Measurements from ENCODE around the gene BDKRB1. TPM values are rescaled to one million over a fixed set of nuclear protein-coding genes. Genes with fewer than 3 reads are reported as not detected.
"Not testable (repeated sequence)": the region's sequence is repeated elsewhere in the genome, so short reads cannot be mapped to it uniquely, and the experiment has no call there.

Gene BDKRB1
- total RNA-seq, 1 donor, result 0.10 TPM

DNA sequence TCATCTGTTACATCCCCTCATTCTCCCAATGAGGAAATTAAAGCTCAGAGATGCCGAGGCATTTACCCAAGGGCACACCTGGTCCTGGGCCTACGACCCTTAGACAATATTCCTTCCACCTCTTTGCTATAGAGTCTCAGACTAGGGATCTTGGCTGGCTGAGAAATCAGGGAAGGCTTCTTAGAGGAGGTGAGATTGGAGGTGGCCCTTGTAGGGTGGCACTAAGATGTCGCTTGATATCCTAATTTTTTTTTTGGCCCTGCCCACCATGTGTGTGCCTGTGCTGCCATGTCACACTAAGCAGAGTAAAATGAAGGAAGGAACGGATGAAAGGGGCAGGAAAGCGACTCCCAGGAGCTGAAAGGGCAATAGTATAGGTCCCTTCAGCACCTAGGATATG lies 30.8 kb upstream of the BDKRB1 start:
- no peak overlapping the region for H3K4me3 ChIP-seq (ENCODE audit: low read length)
- no peaks in the 10 kb centered on the region for H3K4me1 ChIP-seq (ENCODE audit: insufficient read depth, low read length)
- H3K27me3 ChIP-seq (ENCODE audit: insufficient read depth, low read length), result no peaks in the 10 kb centered on the region
- no peaks in the 10 kb centered on the region for H3K9me3 ChIP-seq (ENCODE audit: low read depth, low read length)

DNA sequence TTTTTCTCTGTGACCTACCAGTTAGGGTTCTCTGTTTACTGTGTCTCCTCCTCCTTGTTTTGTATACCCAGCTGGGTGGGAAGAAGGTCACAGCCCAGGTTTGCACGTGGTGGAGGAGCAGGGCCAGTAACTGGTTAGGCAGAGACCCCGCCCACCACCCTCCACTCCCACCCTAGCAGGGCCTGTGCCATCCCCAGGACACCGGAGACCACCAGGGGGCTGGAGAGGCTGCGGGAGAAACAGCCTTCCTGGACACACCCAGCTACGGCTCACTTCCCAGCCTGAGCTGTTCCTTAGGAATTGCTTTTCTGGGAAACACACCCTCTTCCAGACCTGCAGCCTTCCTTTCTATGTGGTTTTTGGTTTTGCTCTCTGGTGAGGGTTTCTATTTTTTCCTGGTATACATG lies 30.3 kb upstream of the BDKRB1 start:
- H3K4me1 ChIP-seq (ENCODE audit: insufficient read depth, low read length), result no peaks in the 10 kb centered on the region
- H3K27me3 ChIP-seq (ENCODE audit: insufficient read depth, low read length), result no peaks in the 10 kb centered on the region
- H3K4me3 ChIP-seq (ENCODE audit: low read length), result no peak overlapping the region
- H3K9me3 ChIP-seq (ENCODE audit: low read depth, low read length), result no peaks in the 10 kb centered on the region

DNA sequence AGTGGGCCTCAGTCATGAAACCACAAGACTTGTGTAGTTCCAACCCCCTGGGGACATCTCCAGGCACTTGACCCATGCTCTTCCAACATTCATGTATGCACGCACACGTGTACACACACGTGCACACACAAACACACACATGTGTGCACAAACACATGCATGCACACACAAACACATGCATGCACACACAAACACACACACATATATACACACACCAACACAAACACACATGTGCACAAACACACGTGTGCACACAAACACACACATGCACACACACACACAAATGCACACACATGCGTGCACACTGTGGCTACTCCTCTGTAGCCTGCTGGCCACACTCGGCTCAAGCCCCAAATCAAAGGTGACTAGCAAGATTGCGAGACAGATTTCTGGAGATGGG lies 28.6 kb upstream of the BDKRB1 start:
- H3K4me3 ChIP-seq (ENCODE audit: low read length), result no peak overlapping the region
- no peaks in the 10 kb centered on the region for H3K9me3 ChIP-seq (ENCODE audit: low read depth, low read length)
- no peaks in the 10 kb centered on the region for H3K27me3 ChIP-seq (ENCODE audit: insufficient read depth, low read length)
- H3K4me1 ChIP-seq (ENCODE audit: insufficient read depth, low read length), result no peaks in the 10 kb centered on the region

DNA sequence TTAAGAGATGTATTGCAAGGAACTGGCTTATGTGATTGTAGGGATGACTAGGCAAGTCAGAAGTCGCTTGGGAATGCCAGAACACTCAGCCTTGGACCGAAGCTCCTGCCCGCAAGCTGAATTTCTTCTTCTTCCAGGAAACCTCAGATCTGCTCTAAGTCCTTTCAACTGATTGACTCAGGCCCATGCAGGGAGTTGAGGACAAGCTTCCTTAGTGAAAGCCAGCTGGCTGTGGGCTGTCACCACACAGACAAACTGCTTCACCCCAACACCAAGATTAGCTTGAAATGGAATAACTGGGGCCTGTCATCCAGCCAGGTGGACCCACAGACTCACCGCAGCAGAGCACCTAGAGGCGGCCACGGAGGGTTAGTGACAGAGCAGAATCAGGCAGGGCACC lies 26.7 kb upstream of the BDKRB1 start:
- no peak overlapping the region for H3K4me3 ChIP-seq (ENCODE audit: low read length)
- H3K27me3 ChIP-seq (ENCODE audit: insufficient read depth, low read length), result no peaks in the 10 kb centered on the region
- no peaks in the 10 kb centered on the region for H3K9me3 ChIP-seq (ENCODE audit: low read depth, low read length)
- no peaks in the 10 kb centered on the region for H3K4me1 ChIP-seq (ENCODE audit: insufficient read depth, low read length)

DNA sequence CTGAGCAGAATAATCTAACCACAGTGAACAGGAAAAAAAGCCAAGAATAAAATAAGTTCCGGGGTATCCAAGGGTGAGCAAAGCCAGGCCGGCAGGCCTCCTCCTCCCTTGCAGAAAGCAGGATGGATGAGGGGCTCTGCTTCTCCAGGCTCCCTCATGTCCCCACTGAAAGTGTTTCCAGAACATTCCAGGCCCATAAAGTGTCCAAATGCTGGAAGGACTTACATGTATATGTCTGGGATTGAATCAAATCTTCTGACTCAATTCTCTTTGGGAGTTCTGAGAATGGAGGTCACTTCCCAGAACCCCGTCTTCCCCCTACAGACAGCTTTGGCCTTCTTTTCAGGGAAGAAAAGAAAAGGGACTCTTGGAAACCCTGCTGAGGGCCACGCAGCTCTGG lies 25.0 kb upstream of the BDKRB1 start:
- H3K4me1 ChIP-seq (ENCODE audit: insufficient read depth, low read length), result no peaks in the 10 kb centered on the region
- no peak overlapping the region for H3K4me3 ChIP-seq (ENCODE audit: low read length)
- no peaks in the 10 kb centered on the region for H3K27me3 ChIP-seq (ENCODE audit: insufficient read depth, low read length)
- H3K9me3 ChIP-seq (ENCODE audit: low read depth, low read length), result no peaks in the 10 kb centered on the region

DNA sequence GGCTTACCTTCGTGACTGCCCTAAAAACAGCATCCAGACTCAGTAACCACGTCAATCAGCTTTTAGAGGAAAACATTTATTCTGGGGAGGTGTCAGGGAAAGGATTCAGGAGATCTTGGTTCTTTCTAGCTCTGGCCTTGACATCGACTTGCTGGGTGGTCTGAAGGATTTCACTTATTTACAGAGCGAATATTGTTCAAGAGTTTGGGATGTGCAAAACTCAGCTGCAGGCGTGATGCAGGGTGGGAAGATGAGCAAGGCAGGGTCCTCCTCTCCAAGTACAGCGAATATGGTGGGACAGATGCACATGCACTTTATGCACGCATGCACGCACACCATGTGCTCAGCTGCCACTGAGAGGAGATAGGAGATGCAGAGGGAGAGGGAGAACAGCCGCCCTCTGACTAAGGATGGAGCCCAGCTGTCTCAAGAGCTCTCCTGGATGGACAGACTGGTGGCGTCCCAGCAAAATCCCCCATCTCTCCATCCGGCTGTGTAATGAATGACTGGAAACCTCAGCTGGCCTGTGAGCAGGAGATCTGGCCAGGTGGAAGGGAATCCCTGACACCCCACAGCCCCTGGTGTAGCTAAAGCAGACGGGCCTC lies 24.4 kb upstream of the BDKRB1 start:
- Histone ChIP-seq H3K9me3 (ENCODE audit: low read depth, low read length) (no peaks in the 10 kb centered on the region), H3K27me3 (ENCODE audit: insufficient read depth, low read length) (no peaks in the 10 kb centered on the region), H3K4me3 (ENCODE audit: low read length) (no peak overlapping the region), H3K4me1 (ENCODE audit: insufficient read depth, low read length) (no peaks in the 10 kb centered on the region)

DNA sequence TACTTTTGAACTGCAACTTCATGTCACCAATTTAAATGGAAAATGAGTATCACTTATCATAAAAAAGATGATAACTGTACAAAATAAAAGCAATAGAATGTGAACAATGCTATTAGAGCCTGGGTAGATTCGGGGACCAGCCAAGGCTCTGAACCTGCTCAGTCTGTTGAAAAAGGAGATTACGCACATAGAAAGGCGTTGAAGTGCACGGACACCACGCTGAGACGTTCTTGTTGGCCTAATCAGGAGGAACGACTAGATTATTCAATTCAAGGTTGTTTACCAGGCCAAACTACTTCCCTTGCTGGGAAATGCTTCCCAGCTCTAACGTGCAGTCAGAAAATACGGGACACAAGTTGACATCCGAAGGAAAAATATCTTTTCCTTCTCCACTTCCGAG lies 23.5 kb upstream of the BDKRB1 start:
- Histone ChIP-seq H3K4me1 (ENCODE audit: insufficient read depth, low read length) (no peaks in the 10 kb centered on the region), H3K9me3 (ENCODE audit: low read depth, low read length) (no peaks in the 10 kb centered on the region), H3K27me3 (ENCODE audit: insufficient read depth, low read length) (no peaks in the 10 kb centered on the region), H3K4me3 (ENCODE audit: low read length) (no peak overlapping the region)

DNA sequence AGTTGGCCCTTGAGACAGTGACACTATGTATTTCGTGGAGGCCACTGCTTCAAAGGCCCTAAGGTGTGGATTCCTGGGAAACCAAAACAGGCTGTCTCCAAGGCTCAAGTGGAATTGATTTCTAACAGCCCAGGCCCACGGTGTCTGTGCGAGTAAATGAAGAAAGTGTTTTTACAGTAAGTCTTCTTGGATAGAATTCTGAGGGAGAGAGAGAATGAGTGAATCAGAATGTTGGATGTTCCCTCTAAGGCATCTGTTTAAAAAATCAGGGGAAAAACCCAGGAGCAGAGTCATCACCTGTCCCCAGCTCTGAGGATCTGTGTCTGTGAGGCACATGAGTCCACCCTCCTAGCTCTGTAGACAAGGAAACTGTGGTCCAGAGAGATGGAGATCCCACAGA lies 22.3 kb upstream of the BDKRB1 start:
- no peaks in the 10 kb centered on the region for H3K4me1 ChIP-seq (ENCODE audit: insufficient read depth, low read length)
- H3K4me3 ChIP-seq (ENCODE audit: low read length), result no peak overlapping the region
- no peaks in the 10 kb centered on the region for H3K27me3 ChIP-seq (ENCODE audit: insufficient read depth, low read length)
- no peaks in the 10 kb centered on the region for H3K9me3 ChIP-seq (ENCODE audit: low read depth, low read length)

DNA sequence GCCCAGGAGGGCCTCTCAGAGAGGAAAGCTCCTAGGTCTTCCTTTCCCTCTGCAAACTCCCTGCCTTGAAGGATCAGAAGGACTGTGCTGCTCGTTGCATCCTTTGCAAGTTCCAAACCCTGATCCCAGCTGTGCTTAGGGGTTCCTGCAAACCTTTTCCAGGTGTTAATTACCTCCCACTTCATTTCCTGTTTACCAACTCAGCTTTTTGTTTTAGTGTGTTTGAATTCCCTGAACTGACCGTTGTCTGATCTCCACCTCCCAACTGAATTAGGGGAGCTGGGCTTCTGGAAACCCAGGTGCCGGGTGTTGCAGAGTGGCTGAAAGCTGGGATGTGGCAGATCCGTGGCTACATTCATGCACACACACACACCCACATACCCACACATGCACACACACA lies 20.6 kb upstream of the BDKRB1 start:
- Histone ChIP-seq H3K9me3 (ENCODE audit: low read depth, low read length) (no peaks in the 10 kb centered on the region), H3K27me3 (ENCODE audit: insufficient read depth, low read length) (no peaks in the 10 kb centered on the region), H3K4me3 (ENCODE audit: low read length) (no peak overlapping the region), H3K4me1 (ENCODE audit: insufficient read depth, low read length) (no peaks in the 10 kb centered on the region)

DNA sequence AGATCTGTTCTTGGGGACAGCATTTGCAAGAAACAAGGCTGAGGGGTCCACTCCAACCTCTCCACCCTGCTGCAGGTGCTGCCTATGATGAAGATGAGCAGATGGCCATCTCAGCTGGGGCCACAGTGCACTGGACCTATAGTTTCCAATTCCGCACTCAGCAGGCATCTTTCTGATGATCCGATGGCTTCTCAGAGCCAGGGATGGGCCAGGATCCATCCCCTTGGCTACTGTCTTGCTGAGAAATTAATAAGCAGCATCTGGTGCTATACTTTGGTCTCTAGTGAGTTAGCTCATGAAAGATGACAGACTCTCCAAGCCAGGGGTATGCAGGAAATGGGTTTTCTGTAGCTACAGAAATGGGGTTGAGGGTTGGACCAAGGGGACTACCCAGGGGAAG lies 18.4 kb upstream of the BDKRB1 start:
- H3K9me3 ChIP-seq (ENCODE audit: low read depth, low read length), result no peaks in the 10 kb centered on the region
- no peaks in the 10 kb centered on the region for H3K4me1 ChIP-seq (ENCODE audit: insufficient read depth, low read length)
- no peaks in the 10 kb centered on the region for H3K27me3 ChIP-seq (ENCODE audit: insufficient read depth, low read length)
- no peak overlapping the region for H3K4me3 ChIP-seq (ENCODE audit: low read length)

DNA sequence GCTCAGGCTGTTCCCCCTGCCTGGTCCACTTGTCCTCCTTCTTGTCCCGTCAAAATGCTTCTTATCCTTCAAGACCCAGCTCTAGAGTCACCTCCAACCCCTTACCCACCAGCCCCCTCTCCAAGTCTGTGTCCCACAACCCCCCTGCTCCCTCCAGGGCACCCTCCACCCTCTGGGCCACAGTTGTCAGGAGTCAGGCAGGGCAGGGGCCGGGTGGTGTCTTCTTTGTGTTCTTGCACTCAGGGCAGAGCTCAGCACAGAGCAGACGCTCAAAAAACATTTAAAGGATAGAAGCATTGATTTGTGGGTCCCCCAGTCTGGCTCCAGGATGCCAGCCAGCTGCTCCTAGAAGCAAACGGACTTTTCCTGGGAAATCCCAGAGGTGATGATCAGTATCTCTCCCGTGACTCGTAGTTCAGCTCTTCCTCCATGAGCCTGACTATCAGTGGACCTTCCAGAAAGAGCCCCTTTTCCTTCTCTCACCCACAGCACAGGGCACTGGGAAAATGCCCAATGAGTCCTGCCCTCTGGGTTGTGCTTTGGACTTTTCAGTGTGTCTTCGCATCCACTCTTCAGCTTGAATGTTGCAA lies 17.2 kb upstream of the BDKRB1 start:
- Histone ChIP-seq H3K27me3 (ENCODE audit: insufficient read depth, low read length) (no peaks in the 10 kb centered on the region), H3K9me3 (ENCODE audit: low read depth, low read length) (no peaks in the 10 kb centered on the region), H3K4me1 (ENCODE audit: insufficient read depth, low read length) (no peaks in the 10 kb centered on the region), H3K4me3 (ENCODE audit: low read length) (no peak overlapping the region)

DNA sequence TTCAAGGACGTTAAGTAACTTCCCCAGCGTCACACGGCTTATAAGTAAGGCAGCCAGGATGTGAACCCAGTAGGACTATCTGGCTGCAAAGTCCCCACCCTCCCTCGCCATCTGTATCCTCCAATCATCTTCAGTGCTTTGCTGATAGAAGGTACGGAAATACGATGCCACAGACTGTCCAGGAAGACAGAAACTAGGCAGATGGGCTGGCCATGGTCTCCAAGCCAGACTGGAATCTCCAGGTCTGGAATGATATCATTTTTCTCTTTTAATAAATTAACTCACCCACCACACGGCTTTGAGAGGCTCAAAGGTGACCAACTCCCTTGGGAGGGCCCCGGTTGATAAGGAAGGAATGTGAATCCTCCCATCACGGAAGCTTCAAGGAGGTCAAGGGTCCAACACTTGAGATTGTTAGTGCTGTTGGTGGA lies 16.3 kb upstream of the BDKRB1 start:
- Histone ChIP-seq H3K4me1 (ENCODE audit: insufficient read depth, low read length) (no peaks in the 10 kb centered on the region), H3K4me3 (ENCODE audit: low read length) (no peak overlapping the region), H3K27me3 (ENCODE audit: insufficient read depth, low read length) (no peaks in the 10 kb centered on the region), H3K9me3 (ENCODE audit: low read depth, low read length) (no peaks in the 10 kb centered on the region)

DNA sequence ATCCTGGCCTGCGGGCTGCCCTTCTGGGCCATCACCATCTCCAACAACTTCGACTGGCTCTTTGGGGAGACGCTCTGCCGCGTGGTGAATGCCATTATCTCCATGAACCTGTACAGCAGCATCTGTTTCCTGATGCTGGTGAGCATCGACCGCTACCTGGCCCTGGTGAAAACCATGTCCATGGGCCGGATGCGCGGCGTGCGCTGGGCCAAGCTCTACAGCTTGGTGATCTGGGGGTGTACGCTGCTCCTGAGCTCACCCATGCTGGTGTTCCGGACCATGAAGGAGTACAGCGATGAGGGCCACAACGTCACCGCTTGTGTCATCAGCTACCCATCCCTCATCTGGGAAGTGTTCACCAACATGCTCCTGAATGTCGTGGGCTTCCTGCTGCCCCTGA lies 15.4 kb upstream of the BDKRB1 start:
- Histone ChIP-seq H3K4me1 (ENCODE audit: insufficient read depth, low read length) (no peaks in the 10 kb centered on the region), H3K9me3 (ENCODE audit: low read depth, low read length) (no peaks in the 10 kb centered on the region), H3K4me3 (ENCODE audit: low read length) (no peak overlapping the region), H3K27me3 (ENCODE audit: insufficient read depth, low read length) (no peaks in the 10 kb centered on the region)

DNA sequence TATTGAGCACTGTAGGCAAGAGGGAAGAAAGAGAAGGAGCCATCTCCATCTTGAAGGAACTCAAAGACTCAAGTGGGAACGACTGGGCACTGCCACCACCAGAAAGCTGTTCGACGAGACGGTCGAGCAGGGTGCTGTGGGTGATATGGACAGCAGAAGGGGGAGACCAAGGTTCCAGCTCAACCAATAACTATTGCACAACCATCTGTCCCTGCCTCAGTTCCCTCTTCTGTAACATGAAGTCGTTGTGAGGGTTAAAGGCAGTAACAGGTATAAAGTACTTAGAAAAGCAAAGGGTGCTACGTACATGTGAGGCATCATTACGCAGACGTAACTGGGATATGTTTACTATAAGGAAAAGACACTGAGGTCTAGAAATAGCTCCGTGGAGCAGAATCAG lies 13.9 kb upstream of the BDKRB1 start:
- H3K4me1 ChIP-seq (ENCODE audit: insufficient read depth, low read length), result no peaks in the 10 kb centered on the region
- H3K27me3 ChIP-seq (ENCODE audit: insufficient read depth, low read length), result no peaks in the 10 kb centered on the region
- H3K4me3 ChIP-seq (ENCODE audit: low read length), result no peak overlapping the region
- no peaks in the 10 kb centered on the region for H3K9me3 ChIP-seq (ENCODE audit: low read depth, low read length)

DNA sequence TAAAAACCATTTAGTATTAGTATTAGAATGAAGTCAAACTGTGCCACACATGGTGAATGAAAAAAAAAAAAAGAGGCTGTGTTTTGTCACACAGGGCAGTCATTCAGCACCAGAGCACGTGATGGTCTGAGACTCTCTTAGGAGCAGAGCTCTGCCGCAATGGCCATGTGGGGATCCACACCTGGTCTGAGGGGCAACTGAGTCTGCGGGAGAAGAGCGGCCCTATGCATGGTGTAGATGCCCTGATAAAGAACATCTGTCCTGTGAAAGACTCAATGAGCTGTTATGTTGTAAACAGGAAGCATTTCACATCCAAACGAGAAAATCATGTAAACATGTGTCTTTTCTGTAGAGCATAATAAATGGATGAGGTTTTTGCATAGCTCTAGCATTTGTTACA lies 12.2 kb upstream of the BDKRB1 start:
- no peaks in the 10 kb centered on the region for H3K4me1 ChIP-seq (ENCODE audit: insufficient read depth, low read length)
- H3K27me3 ChIP-seq (ENCODE audit: insufficient read depth, low read length), result no peaks in the 10 kb centered on the region

DNA sequence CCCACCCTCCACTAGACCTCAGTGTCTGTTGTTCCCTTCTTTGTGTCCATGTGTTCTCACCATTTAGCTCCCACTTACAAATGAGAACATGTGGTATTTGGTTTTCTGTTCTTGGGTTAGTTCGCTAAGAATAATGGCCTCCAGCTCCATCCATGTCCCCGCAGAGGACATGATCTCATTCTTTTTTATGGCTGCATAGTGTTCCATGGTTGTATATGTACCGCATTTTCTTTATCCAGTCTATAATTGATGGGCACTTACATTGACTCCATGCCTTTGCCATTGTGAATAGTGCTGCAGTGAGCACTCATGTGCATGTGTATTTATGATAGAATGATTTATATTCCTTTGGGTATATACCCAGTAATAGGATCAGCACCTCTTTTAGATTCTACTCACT lies 10.9 kb upstream of the BDKRB1 start:
- H3K4me3 ChIP-seq (ENCODE audit: low read length); H3K27me3 ChIP-seq (ENCODE audit: insufficient read depth, low read length); H3K9me3 ChIP-seq (ENCODE audit: low read depth, low read length); H3K4me1 ChIP-seq (ENCODE audit: insufficient read depth, low read length): not testable (repeated sequence)

More for the DNA sequence above, 12.2 kb upstream of the BDKRB1 start:
- Histone ChIP-seq H3K9me3 (ENCODE audit: low read depth, low read length) (no peaks in the 10 kb centered on the region), H3K4me3 (ENCODE audit: low read length) (no peak overlapping the region)
